ENCODE data around the gene FSHB.
"Not testable (repeated sequence)": the region's sequence is repeated elsewhere in the genome, so short reads cannot be mapped to it uniquely, and the experiment has no call there.

Gene FSHB

GRCh38 chr11:30268638-30269037 is 37.8 kb downstream of the FSHB start:
- not testable (repeated sequence) for DNase-seq (ENCODE audit: low read depth)

DNA sequence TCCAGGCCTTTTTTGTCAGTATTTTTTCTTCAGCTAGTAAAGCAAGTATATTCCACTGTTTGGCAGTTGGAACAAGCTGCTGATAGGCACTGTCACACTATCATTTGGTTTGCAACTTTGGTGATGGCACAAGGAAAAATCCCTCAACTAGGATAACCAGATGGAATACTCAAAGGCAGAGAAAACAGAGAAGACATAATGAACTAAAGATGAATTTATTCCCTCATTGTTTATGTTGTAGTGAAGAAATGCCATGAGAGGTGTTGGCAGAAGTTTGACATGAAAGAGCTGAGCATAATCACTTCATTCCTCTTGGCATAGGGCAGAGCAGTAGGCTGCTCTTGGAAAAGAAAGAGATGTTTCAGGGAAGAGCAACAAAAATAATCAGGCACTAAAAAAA is 39.9 kb downstream of the FSHB start:
- no peak for DNase-seq (ENCODE audit: low read depth)

- DNase-seq (ENCODE audit: low read depth): no peak
Measured at GRCh38 chr11:30277176-30277575, 46.4 kb downstream of the FSHB start.

DNA sequence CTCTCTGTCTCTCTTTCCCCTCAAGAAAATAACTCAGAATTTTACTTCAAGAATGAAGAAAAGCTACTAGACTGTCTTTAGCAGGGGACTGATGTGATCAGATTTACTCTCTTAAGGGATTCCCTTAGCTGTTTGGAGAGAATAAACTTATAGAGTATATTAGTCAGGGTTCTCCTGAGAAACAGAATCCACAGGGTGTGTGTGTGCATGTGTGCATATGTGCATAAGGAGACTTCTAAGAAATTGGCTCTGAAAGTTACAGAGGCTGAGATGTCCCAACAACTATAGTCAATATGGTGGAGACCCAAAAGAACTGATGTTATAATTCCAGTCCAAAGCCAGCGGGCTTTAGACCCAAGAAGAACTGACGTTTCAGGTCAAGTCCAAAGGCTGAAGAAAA is 49.0 kb downstream of the FSHB start:
- no peak for DNase-seq (ENCODE audit: low read depth)

DNA sequence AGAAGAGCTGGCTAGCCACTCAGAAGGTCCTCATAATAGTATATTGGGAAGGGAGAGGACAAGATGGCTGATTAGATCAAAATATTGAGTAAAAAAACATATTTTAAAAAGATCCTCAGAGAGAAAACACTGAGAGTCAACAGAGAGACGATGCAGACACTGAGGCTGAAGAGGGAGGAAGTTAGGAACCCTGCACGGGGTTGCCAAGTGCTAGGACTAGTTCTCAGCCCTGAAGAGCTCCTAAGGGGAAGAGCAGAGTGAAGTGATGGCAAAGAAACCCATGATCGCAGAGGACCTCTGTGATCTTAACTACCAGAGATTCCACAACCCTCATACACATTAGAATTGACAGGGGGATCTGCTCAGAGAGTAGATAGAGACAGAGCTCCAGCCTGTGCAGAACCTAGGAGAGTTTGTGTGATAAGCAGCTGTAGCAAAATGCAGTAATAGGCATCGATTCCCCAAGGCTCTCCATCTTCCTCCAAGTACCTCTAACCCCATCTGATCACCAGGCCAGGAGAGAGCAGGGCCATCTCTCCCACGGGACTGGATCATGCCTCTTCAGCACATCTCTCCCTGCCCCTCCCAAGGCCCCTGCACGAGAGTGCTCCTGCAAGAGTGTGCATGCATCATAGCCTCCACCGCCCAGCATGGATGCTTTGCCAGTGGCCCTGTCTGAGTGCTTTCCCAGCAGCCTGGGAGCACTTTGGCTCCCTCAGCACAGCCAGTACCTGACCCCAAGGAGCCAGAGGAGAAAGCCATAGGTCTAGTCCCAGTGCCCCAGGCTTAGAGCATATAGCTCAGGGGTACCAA is 50.9 kb downstream of the FSHB start:
- DNase-seq (ENCODE audit: low read depth): no peak

GRCh38 chr11:30282289-30282631 is 51.4 kb downstream of the FSHB start:
- no peak for DNase-seq (ENCODE audit: low read depth)

All from ELR (cell line).